Mammary epithelial cell (primary cell): ENCODE data around the gene WNT11.

ENCODE experiments used
- EZH2 ChIP-seq: IDR thresholded peaks from 2 replicates; pipeline ENCODE4 v1.6.1; 2012; ENCODE audit warnings: low read length, inconsistent platforms, borderline replicate concordance
- TF ChIP-seq, protein P1 (sequence below), 2 donors: IDR thresholded peaks in 1 of 2; conservative IDR thresholded peaks in 1 of 2; 2 replicates each; pipeline ENCODE4 v1.5.1; 2011 to 2012; ENCODE audit warnings: inconsistent platforms in 2 of 2, low read length in 2 of 2, mild to moderate bottlenecking in 2 of 2, control low read depth in 1 of 2, low read depth in 1 of 2; ENCODE audit not compliant: insufficient read depth in 1 of 2; ENCODE audit errors: extremely low read depth in 1 of 2

- TF ChIP-seq, protein P1, sequence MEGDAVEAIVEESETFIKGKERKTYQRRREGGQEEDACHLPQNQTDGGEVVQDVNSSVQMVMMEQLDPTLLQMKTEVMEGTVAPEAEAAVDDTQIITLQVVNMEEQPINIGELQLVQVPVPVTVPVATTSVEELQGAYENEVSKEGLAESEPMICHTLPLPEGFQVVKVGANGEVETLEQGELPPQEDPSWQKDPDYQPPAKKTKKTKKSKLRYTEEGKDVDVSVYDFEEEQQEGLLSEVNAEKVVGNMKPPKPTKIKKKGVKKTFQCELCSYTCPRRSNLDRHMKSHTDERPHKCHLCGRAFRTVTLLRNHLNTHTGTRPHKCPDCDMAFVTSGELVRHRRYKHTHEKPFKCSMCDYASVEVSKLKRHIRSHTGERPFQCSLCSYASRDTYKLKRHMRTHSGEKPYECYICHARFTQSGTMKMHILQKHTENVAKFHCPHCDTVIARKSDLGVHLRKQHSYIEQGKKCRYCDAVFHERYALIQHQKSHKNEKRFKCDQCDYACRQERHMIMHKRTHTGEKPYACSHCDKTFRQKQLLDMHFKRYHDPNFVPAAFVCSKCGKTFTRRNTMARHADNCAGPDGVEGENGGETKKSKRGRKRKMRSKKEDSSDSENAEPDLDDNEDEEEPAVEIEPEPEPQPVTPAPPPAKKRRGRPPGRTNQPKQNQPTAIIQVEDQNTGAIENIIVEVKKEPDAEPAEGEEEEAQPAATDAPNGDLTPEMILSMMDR (conservative IDR thresholded peaks at IDR 0.05 in 1 of 2, IDR thresholded peaks at IDR 0.05 in 1 of 2; ENCODE audit: extremely low read depth in 1 of 2, insufficient read depth in 1 of 2, low read depth in 1 of 2, low read length in 2 of 2), result peak; percentile 83 to 95
- TF ChIP-seq EZH2, result peak; percentile 53
Observed at GRCh38 chr11:76207642-76208401, 1.5 kb upstream of the WNT11 start.
